CD4-positive, alpha-beta T cell treated with Interleukin-17A for 1 hour (primary cell): Measurements from ENCODE around the gene RAPGEF1.

Experiments used
- DNase-seq: peaks from one replicate; pipeline ENCODE4 v3.0.0-alpha.2; 2020

The RAPGEF1 gene

DNA sequence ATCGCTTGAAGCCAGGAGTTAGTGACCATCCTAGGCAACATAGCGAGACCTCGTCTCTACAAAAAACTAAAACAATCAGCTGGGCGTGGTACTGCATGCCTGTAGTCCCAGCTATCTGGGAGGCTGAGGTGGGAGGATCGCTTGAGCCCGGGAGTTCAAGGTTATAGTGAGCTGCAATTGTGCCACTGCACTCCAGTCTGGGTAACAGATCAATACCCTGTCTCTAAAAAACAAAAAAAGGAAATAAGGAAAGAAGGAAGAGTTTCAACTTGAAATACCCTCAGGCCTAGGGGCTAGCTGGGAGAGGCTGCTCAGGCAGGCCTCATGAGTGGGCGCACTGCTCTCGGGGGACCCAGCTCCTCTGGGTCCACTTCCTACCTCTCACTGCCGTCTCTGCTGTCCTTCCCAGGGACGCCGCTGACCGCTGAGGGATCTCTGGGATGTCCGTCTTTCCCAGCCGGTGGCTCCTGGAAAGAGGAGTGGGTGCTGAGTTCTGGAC is 138.1 kb downstream of the RAPGEF1 start:
- DNase-seq, result no peak

DNA sequence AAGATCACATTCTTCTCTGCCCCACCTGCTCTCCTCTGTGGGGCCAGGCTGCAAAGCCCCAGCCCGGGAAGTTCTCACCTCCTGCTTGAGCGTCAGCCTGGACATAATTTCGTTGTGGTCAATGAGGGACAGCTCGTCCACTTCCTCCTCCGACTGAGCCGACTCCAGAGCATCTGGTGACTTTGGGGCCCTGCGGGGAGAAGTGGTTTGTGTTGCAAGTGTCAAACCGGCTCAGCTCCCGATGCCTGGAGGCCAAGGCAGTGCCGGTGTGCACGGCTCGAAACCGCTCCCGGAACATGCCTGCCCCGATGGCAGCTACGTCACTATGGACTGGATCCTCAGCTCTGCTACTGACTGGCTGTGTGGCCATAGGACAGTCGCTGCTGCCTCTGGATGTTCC is 141.8 kb downstream of the RAPGEF1 start:
- DNase-seq, result peak; percentile 32

DNA sequence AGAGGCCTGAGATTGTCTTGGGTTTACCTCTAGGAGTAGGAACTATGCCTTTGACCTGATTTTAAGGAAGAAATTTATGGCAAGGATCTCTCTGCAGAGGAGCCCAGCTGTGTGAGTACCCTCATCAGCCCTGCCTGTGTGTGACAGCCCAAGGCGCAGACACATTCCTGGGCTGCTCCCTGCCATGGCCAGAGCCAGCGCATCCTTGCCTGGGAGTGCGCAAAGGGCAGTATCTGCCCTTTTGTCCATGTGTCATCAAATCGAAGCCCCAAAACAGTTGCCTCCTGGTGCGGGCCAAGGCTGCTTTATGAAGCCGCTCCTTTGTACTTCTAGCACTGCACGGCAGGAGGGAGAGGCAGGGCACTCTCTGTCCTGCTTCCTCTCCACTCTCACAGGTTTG is 142.6 kb downstream of the RAPGEF1 start:
- DNase-seq, result no peak

DNA sequence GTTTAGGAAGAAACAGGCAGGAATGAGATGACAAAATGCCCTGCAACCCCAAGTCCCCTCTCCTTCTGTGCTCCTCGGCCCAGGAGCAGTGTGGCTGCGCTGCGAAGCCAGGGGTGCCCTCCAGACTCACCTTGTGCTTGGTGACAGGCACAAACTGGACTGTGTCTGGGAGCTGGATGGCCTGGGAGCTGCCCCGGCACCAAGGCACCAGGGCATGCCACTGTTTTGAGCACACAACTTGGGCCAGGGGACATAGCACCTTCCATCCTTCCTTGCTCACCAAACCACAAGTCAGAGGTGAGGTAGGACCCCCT is 143.5 kb downstream of the RAPGEF1 start:
- no peak for DNase-seq

DNA sequence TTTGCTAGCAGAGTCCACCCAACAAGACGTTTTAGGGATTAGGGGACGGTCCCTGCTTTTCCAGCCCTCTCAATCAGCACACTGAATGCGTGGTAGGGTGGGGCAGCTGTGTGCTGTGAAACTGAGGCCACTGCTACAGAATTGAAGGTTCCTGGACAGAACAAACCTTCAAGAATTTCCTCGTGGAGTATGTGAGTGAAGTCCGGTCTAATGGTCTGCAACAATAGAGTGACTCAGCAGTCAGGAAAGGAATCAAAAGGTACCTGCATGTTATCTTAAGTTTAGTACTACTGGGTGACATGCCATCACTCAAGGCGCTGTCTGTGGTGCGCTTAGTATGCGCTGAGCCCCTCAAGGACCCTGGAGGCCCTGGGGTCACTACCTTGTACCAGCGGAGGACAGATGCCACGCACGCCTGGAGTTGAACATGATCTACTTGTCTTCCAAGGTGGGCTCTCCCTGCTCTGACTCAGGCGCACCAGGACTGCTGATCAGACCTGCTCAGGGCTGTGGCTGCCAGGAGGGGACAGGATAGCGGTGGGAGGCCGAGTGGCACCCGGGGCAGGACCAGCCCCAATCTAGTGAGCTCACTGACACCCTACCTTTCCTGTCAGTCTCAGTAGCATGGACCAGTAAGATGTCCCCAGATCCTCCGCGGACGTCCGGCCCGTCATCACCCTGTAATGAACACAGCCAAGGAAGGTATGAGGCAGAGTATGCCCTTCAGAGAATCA is 144.0 kb downstream of the RAPGEF1 start:
- DNase-seq, result no peak

DNA sequence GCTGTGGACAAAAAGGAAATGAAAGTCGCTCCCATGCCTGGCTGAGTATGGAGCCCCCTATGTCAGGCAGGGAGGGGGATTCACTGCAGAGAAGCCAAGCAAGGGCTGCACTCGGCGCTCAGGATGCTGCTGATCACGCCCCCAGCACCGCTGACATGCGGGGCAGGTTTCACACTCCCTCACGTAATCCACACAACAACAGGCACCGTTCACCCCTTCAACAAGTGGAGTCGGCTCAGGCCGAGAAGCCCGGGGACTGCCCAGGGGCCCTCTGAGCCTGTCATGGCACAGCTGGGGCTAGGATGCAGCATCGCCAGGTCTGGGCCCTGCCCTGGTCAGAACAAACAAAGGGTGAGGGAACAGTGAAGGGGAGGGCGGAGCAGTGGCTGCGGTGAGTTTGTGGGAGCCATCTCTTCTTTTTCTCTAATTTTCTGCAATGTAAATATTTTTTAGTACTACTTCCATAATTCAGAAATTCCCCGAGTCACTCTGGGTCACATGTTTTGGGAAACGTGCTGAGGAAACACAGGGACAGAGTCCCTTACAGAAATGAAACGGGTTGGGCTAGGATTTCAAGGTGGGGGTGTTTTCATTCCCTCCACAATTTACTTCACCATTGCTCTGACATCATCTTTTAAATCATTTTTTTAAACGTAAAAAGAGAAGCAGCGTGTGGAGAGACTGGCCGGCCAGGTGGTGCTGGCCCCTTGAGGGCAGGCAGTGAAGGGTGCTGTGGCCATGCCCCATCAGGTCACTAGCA is 144.8 kb downstream of the RAPGEF1 start:
- no peak for DNase-seq

DNA sequence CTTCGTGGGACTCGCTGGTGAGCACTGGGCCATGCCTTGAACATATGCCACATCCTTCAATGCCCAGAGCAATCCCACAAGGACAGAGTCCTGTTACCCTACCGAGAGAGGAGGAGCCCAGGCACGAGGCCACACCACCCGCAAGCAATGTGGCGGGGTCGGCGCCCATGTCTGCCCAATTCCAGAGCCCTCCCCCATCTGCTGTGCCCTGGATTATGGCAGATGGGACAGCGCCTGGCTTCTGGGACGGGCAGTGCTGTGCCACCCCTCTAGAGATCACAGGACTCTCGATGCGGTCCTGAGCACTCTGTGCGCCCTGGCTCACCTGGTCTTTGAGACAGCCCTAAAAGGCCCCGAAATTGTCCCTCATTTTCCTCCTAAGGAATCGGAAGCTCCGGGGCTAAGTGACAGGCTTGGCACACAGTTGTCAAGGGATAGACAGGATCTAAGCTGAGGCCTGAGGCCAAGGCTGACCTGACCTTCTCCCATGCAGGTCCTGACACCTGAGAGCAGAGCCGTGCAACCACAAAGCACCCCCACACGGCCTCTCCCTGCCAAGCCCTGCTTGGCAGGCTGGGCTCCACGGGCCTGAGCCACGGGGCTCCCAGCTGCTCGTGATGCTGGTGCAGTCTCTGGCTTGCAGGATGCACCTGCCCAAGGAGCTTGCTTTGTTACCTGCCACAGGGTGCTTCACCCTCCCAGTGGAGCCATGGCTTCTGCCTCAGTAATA is 145.8 kb downstream of the RAPGEF1 start:
- DNase-seq, result no peak

DNA sequence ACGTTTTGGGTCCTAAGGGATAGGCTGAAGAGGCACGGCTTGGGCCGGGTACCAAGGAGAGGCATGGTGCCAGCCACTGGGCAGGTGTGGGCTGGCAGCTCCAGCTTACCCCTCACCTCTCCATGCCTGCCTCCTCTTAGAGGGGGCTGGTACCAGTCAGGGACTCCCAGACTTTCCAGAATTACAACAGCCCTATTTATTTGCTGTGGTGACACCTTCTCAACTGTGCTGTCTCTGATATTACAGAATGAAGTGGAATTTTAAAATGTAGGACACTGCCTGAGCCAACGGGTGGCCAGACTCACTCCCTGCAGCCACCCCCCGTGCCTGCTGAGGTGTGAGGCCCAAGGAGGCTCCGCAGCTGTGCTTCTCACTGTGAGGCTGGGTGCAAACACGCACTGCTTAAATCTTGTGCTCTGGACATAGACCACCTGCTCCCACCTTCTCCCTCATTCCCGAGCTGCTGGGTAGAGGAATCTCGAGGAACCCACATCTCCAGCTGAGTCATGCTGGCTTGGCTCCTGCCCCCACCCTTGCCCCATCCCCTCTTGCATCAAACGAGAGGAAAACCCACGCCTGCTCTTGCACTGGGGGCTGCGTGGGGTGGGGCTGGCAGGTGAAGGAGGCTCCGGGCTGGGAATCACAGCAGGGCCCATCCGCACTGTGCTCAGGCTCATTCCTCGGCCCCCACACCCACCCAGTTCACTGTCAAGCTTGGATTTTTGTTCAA is 146.6 kb downstream of the RAPGEF1 start:
- DNase-seq, result no peak

DNA sequence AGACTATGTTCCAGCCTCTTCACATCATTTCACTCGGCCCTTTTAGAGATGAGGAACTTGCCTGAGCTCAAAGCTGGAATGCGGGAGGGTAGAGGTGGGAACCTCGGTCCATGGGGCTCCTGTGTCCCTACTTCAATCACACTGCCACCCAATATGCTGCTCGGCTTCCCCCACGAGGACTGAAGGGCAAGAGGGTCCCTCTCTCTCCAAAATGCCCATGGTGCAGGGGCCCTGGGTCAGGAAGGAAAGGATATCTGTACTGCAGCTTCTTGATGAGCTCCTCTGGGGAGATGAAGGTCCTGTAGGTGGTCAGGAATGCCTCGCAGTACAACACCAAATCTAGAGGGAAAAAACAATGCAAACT is 148.0 kb downstream of the RAPGEF1 start:
- DNase-seq, result no peak

DNA sequence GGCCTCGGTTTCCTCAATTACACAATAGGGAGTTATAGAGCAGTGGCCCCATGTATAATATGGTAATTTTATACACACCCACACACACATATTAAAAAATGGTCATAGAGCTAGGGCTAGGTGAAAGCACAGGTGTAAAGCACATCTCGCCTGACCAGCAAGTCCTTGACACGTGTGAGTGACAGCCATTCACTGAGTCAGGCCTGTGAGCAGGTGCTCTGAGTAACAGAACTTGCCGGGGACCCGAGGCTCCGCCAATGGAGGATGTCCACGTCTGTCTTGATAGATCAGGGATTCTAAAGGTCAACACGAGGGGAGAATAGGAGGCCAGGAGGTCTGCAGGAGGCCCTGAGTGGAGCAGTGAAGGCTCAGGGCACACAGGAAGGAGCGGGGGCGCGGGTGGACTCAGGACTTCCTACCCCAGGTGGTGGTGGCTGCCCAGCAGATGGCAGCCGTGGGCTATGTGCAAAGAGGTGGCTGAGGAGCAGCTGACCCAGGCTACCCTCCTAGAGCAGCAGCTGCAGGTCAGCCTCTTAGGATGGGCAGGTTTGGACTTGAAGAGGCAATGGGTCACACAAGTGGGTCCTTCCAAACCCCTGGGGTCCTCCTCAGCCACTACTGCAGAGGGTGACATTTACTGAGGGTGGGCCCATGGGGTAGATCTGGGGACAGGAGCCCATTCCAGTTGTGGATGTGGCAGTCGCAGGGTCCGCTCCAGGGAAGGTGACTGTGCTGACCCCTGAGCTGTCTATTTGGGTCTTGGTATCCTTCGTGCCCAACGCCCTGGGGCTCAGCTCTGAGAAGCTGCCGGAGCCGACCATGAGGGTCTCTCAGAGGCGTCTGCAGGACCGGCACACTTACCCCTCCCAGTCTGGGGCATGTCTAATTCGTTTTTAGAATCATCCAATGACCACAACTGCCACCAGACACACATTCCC is 148.7 kb downstream of the RAPGEF1 start:
- DNase-seq, result peak; percentile 80

DNA sequence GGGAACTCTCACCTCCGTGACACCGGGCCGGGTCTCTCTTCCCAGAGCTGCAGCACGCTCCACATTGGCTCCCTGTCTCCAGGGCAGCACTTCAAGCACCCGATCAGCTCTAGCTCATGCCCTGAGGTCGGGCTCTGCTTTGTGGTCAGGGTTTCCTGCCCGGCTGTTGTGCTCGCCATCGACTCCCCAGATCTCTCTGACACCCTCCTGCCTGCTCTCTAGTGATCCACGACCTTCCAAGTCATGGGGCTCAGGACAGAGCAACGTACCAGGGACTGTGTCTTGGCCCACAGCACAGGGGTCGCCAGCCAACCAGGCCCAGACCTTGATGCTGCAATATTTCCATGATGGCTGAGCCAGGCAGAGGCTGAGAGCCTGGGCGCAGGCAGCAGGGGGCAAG is 149.4 kb downstream of the RAPGEF1 start:
- DNase-seq, result peak; percentile 28

DNA sequence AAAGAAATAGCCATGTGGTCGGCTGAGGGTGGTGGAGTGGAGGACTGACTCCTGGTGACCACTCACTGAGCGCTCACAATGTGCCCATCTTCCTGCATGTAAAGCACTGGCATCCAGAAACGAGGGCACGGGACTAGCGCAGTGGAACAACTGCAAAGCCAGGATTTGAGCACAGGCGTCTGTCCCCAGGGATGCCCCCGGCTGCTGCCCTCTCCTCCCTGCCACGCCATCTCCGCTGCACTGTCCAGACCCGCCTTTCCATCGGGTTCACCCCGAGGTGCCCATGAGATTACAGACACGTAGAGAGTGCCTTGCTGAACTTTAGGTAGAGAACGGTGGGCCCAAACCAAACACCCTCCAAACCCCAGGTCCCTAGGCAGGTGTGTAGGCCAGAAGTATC is 149.9 kb downstream of the RAPGEF1 start:
- no peak for DNase-seq

DNA sequence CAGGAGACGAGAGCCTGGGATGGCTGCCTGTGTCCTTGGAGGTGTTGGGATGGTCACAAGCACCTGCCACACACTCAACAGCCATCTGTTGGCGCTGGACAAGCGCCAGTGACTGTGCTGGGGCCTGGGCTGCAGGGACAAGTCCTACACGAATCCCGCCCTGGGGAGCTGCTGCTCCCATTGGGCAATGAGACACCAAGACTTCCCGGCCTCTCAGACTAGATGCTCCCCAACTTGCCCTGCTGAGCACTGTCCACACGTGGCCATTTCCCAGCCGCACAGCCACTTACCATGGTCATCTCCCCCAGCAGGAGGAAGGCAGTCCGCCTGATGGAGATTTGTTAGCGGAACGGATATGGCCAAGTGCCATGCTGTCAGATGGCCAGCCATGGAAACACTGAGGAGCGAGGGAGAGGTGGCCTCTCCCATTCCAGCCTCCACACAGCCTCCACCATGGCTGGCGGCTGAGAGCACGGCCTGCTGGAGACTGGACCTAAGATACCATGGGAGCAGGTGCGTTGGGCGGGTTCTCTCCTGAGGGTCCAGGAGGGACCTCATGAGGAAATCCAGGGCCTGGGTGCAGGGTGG is 150.7 kb downstream of the RAPGEF1 start:
- DNase-seq, result no peak

DNA sequence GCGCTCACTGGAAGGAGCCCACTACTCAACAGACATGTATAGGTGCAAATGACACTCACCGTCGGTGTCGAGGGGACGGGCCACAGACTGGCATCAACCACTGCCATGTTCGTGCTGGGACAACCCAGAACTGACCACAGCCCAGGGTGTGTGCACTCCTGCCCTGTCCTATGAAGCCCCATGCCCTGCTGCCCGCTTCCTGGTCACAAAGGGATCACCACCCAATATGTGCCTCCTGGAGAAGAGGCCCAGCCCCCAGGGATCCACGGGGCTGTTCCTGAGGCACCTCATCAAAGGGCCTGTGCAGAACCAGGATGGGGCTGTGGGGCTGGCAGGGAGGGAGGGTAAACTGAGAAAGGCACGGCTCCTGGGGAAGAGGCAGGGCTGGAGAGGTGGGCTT is 151.5 kb downstream of the RAPGEF1 start:
- no peak for DNase-seq

DNA sequence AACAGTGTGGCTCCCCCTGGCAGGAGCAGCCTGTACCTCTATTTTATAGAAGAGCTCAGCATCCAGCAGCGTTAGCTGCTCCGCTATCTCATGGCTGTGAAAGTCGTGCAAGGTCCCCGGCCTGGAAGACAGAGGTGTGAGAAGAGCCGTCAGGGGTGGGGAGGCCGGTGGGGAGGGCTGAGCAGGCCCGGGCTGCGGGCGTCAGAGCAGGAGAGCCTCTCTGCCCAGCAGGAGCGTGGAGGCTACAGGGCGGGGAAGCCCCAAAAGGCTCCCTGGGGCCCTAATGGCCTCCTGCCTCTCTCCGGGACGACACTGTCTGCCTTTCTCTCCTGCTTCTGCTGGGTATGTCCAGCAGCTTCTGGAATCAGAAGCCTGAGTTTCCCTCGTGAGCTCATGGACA is 152.0 kb downstream of the RAPGEF1 start:
- DNase-seq, result no peak

DNA sequence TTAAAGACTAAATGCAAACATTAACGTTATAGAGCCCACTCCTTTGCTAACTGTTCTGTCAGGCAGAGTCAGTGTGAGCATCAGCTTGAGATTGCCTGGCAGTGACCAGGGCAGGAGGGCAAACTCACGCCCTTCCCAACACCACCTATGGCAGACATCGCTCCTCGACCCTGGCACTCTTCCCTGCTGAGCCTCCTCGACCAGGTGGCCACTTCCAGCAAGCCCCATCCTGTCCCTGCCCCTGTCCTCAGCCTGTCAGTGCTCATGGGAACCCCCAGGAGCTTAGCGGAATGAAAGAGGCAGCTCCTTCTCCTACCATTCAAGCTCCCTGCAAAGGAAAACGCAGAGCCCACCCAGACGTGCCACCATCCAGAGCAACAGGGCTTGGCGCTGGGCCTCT is 152.5 kb downstream of the RAPGEF1 start:
- no peak for DNase-seq

DNA sequence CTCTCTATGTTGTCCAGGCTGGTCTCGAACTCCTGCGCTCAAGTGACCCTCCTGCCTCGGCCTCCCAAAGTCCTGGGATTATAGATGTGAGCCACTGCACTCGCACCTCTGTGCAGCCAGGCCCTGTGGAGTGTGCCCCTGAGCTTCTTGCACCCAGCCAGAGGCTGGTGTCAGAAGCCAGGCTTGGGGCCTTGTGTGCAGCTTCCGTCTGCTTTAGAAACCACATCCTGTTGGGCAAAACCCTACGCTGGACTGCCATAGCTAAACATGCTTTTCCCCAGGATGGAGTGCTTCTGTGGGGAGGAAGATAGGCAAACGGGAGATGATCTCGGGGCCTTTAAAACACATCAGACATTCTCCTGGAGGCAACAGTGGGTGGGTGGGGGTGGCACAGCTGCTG is 154.5 kb downstream of the RAPGEF1 start:
- peak; percentile 70 for DNase-seq

DNA sequence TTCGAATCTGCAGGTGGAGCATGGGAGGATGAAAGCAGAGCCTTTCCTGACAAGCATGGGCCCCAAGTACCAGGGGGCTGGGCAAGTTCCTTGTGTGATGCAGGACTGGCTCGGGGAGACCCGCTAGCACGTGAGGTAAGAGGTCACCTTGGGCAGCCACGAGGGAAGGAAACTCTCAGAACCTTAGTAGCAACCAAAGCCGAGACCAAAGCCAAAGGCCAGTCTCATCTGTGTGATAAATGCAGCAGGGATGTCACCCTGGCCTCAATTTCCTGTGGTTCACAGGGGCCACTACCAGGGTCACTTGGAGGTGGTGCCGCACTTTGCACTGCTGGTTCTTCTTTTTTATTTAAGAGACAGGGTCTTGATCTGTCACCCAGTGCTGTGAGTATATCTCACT is 155.0 kb downstream of the RAPGEF1 start:
- DNase-seq, result peak; percentile 14

DNA sequence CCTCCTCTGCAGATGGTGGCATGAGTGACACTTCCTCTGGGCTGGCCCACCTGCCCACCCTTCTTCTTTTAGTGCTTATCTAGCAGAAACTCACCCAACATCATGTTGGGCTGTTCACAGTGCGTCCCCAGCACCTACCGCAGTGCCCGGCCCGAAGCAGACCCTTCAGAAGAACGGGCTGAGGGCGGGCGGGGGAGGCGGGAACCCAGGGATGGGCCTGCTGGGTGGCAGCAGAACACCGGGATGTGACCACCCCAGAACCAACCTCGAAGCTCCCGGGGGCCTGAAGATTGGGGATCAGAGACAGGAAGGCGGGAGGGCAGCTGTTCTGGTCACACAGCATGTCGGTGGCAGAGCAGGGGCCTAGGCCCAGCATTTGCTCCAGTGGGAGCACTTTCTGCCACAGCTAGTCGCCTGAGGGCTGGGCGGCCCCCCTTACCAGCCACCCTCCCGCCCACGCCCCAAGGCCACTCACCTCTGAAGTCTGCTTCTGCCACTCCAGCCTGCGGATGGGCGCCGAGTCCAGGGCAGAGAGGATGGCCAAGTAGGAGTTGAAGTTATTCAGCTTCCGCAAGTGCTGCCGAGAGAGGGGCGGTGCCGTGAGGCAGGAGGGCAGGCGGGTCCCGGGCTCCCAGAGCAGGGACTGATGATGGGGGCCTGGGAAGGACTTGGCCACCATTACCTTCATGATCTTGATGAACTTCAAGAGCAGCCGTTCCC is 155.9 kb downstream of the RAPGEF1 start:
- DNase-seq, result no peak

DNA sequence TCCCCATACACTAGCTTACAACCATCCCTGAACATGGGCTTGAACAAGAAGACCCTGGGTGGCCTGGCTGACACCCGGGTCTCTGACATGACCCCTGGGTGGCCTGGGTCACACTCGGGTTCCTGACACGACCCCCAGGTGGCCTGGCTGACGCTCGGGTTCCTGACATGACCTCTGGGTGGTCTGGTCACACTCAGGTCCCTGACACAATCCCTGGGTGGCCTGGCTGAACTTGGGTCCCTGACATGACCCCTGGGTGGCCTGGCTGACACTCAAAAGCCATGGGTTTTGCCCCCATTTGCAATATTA is 156.6 kb downstream of the RAPGEF1 start:
- no peak for DNase-seq
